SK-N-SH (cell line): ENCODE results near the gene EFCAB6. TPM values are rescaled to one million over a fixed set of nuclear protein-coding genes. Genes with fewer than 3 reads are reported as not detected.

ENCODE experiments used
- CTCF ChIA-PET: fragments of 300-600, 350-600 bp; formaldehyde crosslinking; extraction: SDS; loops from one replicate; lab custom pipeline; 2021; lab: Yijun Ruan, JAX
- POLR2A ChIA-PET: fragments of 350-600 bp; sonication (Branson Sonifier 250); formaldehyde crosslinking; extraction: SDS; loops from one replicate; lab custom pipeline; 2020; ENCODE audit warnings: antibody characterized with exemption, inconsistent platforms; lab: Yijun Ruan, JAX
- DNase-seq: peaks from one replicate; pipeline ENCODE4 v3.0.0; 2012
- H2AFZ ChIP-seq: fragments of 200-600 bp; sonication (generic); 2 replicates; pipeline ENCODE4 v1.8.1; 2016; ENCODE audit warnings: antibody characterized with exemption, mild to moderate bottlenecking, low read depth
- H3F3A ChIP-seq: fragments of 200-600 bp; sonication (generic); replicated peaks from 2 replicates; pipeline ENCODE3; 2016; ENCODE audit warnings: antibody characterized with exemption, mild to moderate bottlenecking; ENCODE audit not compliant: insufficient read depth
- H3K27ac ChIP-seq, 2 experiments: fragments of 200-500 bp in 1 of 2; fragments of 200-600 bp in 1 of 2; sonication (Bioruptor generic) in 1 of 2; sonication (generic), shearing (Covaris generic) in 1 of 2; 2 replicates each; pipeline versions ENCODE4 v1.5.1 to v1.6.1; 2014 to 2016; ENCODE audit warnings: low read depth in 2 of 2, inconsistent platforms in 1 of 2, low read length in 1 of 2, mild to moderate bottlenecking in 1 of 2, mixed read lengths in 1 of 2
- H3K27me3 ChIP-seq: fragments of 200-600 bp; sonication (generic), shearing (Covaris generic); 2 replicates; pipeline ENCODE4 v1.6.1; 2016; ENCODE audit warnings: mixed run types; ENCODE audit not compliant: insufficient read depth
- H3K36me3 ChIP-seq, 2 experiments: fragments of 200-500 bp in 1 of 2; fragments of 200-600 bp in 1 of 2; sonication (Bioruptor generic) in 1 of 2; sonication (generic) in 1 of 2; replicated peaks in 1 of 2; 2 replicates each; pipeline versions ENCODE3 to v1.5.1; 2014 to 2016; ENCODE audit warnings: low read length in 1 of 2, mild to moderate bottlenecking in 1 of 2; ENCODE audit not compliant: insufficient read depth in 2 of 2, control insufficient read depth in 1 of 2
- H3K4me1 ChIP-seq, 2 experiments: fragments of 200-500 bp in 1 of 2; fragments of 200-600 bp in 1 of 2; sonication (Bioruptor generic) in 1 of 2; sonication (generic), shearing (Covaris generic) in 1 of 2; 2 replicates each; pipeline versions ENCODE4 v1.5.1 to v1.6.1; 2014 to 2016; ENCODE audit warnings: low read depth in 1 of 2, low read length in 1 of 2, mixed run types in 1 of 2; ENCODE audit not compliant: insufficient read depth in 2 of 2, control insufficient read depth in 1 of 2
- H3K4me2 ChIP-seq: fragments of 200-600 bp; sonication (generic), shearing (Covaris generic); 2 replicates; pipeline ENCODE4 v1.6.1; 2017; ENCODE audit warnings: mixed run types
- H3K4me3 ChIP-seq, 2 experiments: fragments of 200-500 bp in 1 of 2; fragments of 200-600 bp in 1 of 2; sonication (Bioruptor generic) in 1 of 2; sonication (generic), shearing (Covaris generic) in 1 of 2; 2 replicates each; pipeline versions ENCODE4 v1.5.1 to v1.8.1; 2014 to 2016; ENCODE audit warnings: low read depth in 2 of 2, inconsistent platforms in 1 of 2, low read length in 1 of 2, mild to moderate bottlenecking in 1 of 2, mixed read lengths in 1 of 2, moderate library complexity in 1 of 2
- H3K79me2 ChIP-seq: fragments of 200-600 bp; sonication (generic); 2 replicates; pipeline ENCODE4 v1.8.1; 2017; ENCODE audit warnings: mild to moderate bottlenecking; ENCODE audit not compliant: insufficient read depth
- H3K9ac ChIP-seq: fragments of 200-600 bp; sonication (generic); 2 replicates; pipeline ENCODE4 v1.6.1; 2017; ENCODE audit warnings: mixed run types
- H3K9me2 ChIP-seq: fragments of 200-600 bp; sonication (generic); 2 replicates; pipeline ENCODE4 v1.6.1; 2017; ENCODE audit warnings: mixed run types
- H3K9me3 ChIP-seq: fragments of 200-600 bp; sonication (generic); 2 replicates; pipeline ENCODE4 v1.6.1; 2017; ENCODE audit warnings: mixed run types, mild to moderate bottlenecking, moderate library complexity
- H4K20me1 ChIP-seq: fragments of 200-600 bp; sonication (generic); 2 replicates; pipeline ENCODE4 v1.6.1; 2017; ENCODE audit warnings: mild to moderate bottlenecking, mixed run types; ENCODE audit not compliant: insufficient read depth
- EZH2phosphoT487 ChIP-seq: fragments of 200-600 bp; sonication (generic); IDR thresholded peaks from 2 replicates; pipeline ENCODE4 v1.6.1; 2017; ENCODE audit warnings: low read depth, mixed run types, mild to moderate bottlenecking, antibody characterized with exemption, moderate library complexity, borderline replicate concordance
- FOSL2 ChIP-seq: IDR thresholded peaks from 2 replicates; pipeline ENCODE4 v1.4.0; 2012; ENCODE audit warnings: low read depth, mild to moderate bottlenecking, moderate library complexity, borderline replicate concordance
- FOXJ3 ChIP-seq: sonication (generic); formaldehyde crosslinking; IDR thresholded peaks from 2 replicates; pipeline ENCODE4 v1.5.1; 2020; ENCODE audit warnings: mild to moderate bottlenecking, missing genetic modification reagents
- FOXM1 ChIP-seq: IDR thresholded peaks from 2 replicates; pipeline ENCODE4 v1.4.0; 2012; ENCODE audit warnings: low read depth, mild to moderate bottlenecking
- GABPA ChIP-seq: IDR thresholded peaks from 2 replicates; pipeline ENCODE4 v1.4.0; 2012; ENCODE audit warnings: low read depth, mild to moderate bottlenecking
- GATA2 ChIP-seq: sonication (generic); formaldehyde crosslinking; IDR thresholded peaks from 2 replicates; pipeline ENCODE4 v1.5.0; 2020; ENCODE audit warnings: mild to moderate bottlenecking, missing genetic modification reagents
- JUND ChIP-seq: IDR thresholded peaks from 2 replicates; pipeline ENCODE4 v1.4.0; 2012
- MXI1 ChIP-seq: IDR thresholded peaks from 2 replicates; pipeline ENCODE4 v1.6.1; 2012; ENCODE audit warnings: mild to moderate bottlenecking, low read depth, low read length, improper control_type of control experiment
- NFIC ChIP-seq: IDR thresholded peaks from 2 replicates; pipeline ENCODE4 v1.4.0; 2012; ENCODE audit warnings: borderline replicate concordance
- POLR2AphosphoS5 ChIP-seq: IDR thresholded peaks from 2 replicates; pipeline ENCODE4 v1.6.1; 2012; ENCODE audit warnings: low read depth, low read length
- RCOR1 ChIP-seq: fragments of 150-350 bp; IDR thresholded peaks from 2 replicates; pipeline ENCODE4 v1.6.1; 2017; ENCODE audit warnings: antibody characterized with exemption, low read length
- SIN3A ChIP-seq: IDR thresholded peaks from 2 replicates; pipeline ENCODE4 v1.6.1; 2012; ENCODE audit warnings: low read depth, mild to moderate bottlenecking, low read length, moderate library complexity, borderline replicate concordance
- TAF1 ChIP-seq: IDR thresholded peaks from 2 replicates; pipeline ENCODE4 v1.6.1; 2012; ENCODE audit warnings: low read depth, mild to moderate bottlenecking, low read length, moderate library complexity, borderline replicate concordance
- YY1 ChIP-seq: IDR thresholded peaks from 2 replicates; pipeline ENCODE4 v1.4.0; 2012; ENCODE audit warnings: low read depth, mild to moderate bottlenecking
- WGBS: methylation state at CpG from one replicate; pipeline ENCODE4 v1.1.6; 2017; ENCODE audit warnings: low lambda C conversion rate; 5-methylcytosine and 5-hydroxymethylcytosine counted together
- polyA plus RNA-seq, 3 experiments: library from polyadenylated mRNA; depleted of rRNA; stranded (reverse); fragments of >200 nt; gene quantifications; 2 replicates each; pipeline ENCODE4 v1.2.3, GENCODE V29; 2012
- TF ChIP-seq, protein P1 (sequence below): fragments of 150-350 bp; IDR thresholded peaks from 2 replicates; pipeline ENCODE4 v1.6.1; 2016; ENCODE audit warnings: mild to moderate bottlenecking, low read depth, low read length
- TF ChIP-seq, protein P2 (sequence below): IDR thresholded peaks from 2 replicates; pipeline ENCODE4 v1.4.0; 2012; ENCODE audit warnings: low read depth, borderline replicate concordance
- TF ChIP-seq, protein P3 (sequence below): IDR thresholded peaks from 2 replicates; pipeline ENCODE4; 2012
- TF ChIP-seq, protein P4 (sequence below): fragments of 200-600 bp; sonication (generic); IDR thresholded peaks from 2 replicates; pipeline ENCODE4 v1.6.1; 2017; ENCODE audit warnings: antibody characterized with exemption, mild to moderate bottlenecking, moderate library complexity
- TF ChIP-seq, protein P5 (sequence below): fragments of 150-350 bp; IDR thresholded peaks from 2 replicates; pipeline ENCODE4 v1.6.1; 2017; ENCODE audit warnings: antibody characterized with exemption, low read length, low read depth, borderline replicate concordance

Gene EFCAB6
- polyA plus RNA-seq, 1 of the 3 experiments (the other 2 are of a cell fraction) = 0.46 TPM

DNA sequence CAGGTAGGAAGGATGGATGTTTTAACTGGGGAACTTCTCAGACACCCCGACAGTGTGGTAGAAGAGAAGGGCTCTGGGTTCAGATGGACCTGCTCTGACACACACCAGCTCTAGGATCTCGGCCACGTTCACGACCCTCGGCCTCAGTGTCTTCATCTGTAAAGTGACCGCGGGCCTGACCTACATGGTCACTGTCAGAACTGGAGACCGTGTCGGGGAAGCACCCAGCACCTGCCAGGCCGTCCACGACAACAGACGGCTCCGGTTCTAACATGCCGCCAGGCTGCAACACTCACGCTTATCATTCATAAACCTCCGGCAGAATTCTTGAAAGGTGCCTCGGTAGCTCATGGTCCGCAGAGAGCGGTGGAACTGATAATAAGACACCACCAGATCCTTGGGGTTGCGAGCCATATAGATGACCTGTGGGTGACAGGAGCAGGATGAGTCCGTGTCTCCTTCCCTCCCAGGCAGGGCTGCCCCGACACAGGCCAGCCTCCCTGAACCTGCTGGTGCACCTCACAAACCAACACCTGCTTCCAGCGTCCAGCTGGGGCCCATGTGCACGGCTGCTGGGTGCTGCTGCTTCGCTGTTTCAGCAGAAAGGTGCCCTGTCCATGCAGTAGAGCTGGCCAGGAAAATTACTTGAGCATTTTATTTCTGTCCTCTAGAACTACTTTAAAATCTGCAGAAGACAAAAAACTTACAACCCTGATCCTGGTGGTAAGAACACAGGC lies 26.6 kb upstream of the EFCAB6 start:
- H3K9ac ChIP-seq = no peak overlapping the region
- H3K79me2 ChIP-seq = no peaks in the 10 kb centered on the region
- H3K4me2 ChIP-seq = no peak overlapping the region
- CTCF ChIA-PET = interaction anchor here (1.0 kb wide), 2 partner anchors 11 to 13 kb away, joined by 3 read pairs; no protein-coding TSS in a partner anchor
- no peaks in the 10 kb centered on the region for H3F3A ChIP-seq
- H3K27ac ChIP-seq = no peak overlapping the region
- TF ChIP-seq GATA2 = no peak
- TF ChIP-seq, protein P1, sequence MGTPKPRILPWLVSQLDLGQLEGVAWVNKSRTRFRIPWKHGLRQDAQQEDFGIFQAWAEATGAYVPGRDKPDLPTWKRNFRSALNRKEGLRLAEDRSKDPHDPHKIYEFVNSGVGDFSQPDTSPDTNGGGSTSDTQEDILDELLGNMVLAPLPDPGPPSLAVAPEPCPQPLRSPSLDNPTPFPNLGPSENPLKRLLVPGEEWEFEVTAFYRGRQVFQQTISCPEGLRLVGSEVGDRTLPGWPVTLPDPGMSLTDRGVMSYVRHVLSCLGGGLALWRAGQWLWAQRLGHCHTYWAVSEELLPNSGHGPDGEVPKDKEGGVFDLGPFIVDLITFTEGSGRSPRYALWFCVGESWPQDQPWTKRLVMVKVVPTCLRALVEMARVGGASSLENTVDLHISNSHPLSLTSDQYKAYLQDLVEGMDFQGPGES = no peak
- no peak for TF ChIP-seq TAF1
- TF ChIP-seq GABPA = no peak
- no peak for TF ChIP-seq YY1
- TF ChIP-seq EZH2phosphoT487 = no peak
- TF ChIP-seq, protein P2, sequence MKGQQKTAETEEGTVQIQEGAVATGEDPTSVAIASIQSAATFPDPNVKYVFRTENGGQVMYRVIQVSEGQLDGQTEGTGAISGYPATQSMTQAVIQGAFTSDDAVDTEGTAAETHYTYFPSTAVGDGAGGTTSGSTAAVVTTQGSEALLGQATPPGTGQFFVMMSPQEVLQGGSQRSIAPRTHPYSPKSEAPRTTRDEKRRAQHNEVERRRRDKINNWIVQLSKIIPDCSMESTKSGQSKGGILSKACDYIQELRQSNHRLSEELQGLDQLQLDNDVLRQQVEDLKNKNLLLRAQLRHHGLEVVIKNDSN = no peak
- TF ChIP-seq MXI1 = no peak
- no peak for TF ChIP-seq FOXM1
- no peak for TF ChIP-seq SIN3A
- TF ChIP-seq FOXJ3 (CRISPR knock-in tag) = no peak
- TF ChIP-seq, protein P3, sequence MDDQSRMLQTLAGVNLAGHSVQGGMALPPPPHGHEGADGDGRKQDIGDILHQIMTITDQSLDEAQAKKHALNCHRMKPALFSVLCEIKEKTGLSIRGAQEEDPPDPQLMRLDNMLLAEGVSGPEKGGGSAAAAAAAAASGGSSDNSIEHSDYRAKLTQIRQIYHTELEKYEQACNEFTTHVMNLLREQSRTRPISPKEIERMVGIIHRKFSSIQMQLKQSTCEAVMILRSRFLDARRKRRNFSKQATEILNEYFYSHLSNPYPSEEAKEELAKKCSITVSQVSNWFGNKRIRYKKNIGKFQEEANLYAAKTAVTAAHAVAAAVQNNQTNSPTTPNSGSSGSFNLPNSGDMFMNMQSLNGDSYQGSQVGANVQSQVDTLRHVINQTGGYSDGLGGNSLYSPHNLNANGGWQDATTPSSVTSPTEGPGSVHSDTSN = no peak
- TF ChIP-seq RCOR1 = no peak
- TF ChIP-seq JUND = no peak
- TF ChIP-seq, all 33 proteins: peak for 0
- DNase-seq = no peak
- POLR2A ChIA-PET = no interaction called here
- no peak overlapping the region for H3K4me3 ChIP-seq
- no peaks in the 10 kb centered on the region for H3K9me2 ChIP-seq
- H3K27me3 ChIP-seq = no peaks in the 10 kb centered on the region
- 98% methylated on average over 7 of the region's 25 CpGs for WGBS
- no peaks in the 10 kb centered on the region for H3K36me3 ChIP-seq
- H3K4me1 ChIP-seq = peaks cover 0 to 9% of the 10 kb centered on the region in 2 experiments; a peak in 1 of 4 replicates
- H4K20me1 ChIP-seq = no peaks in the 10 kb centered on the region
- no peak overlapping the region for H2AFZ ChIP-seq
- H3K9me3 ChIP-seq = no peaks in the 10 kb centered on the region

DNA sequence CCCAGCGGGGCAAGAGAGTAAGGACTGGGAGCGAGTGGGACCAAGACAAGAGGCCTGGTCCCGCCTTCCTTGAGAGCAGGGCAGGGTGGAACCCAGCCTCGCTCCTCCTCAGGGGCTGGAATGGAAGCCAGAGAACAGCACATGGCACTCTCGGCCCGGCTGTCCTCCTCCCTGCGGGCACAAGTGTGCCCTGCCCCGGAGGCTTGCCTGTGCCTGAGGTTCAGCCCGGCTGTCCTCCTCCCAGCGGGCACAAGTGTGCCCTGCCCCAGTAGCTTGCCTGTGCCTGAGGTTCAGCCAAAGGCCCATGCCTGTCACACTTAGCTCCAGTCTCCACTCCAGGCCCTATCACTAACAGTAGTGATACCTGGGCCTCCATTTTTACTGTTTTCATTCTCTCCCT lies 26.1 kb upstream of the EFCAB6 start:
- TF ChIP-seq, protein P4, sequence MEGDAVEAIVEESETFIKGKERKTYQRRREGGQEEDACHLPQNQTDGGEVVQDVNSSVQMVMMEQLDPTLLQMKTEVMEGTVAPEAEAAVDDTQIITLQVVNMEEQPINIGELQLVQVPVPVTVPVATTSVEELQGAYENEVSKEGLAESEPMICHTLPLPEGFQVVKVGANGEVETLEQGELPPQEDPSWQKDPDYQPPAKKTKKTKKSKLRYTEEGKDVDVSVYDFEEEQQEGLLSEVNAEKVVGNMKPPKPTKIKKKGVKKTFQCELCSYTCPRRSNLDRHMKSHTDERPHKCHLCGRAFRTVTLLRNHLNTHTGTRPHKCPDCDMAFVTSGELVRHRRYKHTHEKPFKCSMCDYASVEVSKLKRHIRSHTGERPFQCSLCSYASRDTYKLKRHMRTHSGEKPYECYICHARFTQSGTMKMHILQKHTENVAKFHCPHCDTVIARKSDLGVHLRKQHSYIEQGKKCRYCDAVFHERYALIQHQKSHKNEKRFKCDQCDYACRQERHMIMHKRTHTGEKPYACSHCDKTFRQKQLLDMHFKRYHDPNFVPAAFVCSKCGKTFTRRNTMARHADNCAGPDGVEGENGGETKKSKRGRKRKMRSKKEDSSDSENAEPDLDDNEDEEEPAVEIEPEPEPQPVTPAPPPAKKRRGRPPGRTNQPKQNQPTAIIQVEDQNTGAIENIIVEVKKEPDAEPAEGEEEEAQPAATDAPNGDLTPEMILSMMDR = no peak
- TF ChIP-seq TAF1 (no peak), NFIC (no peak), YY1 (no peak), FOSL2 (no peak), SIN3A (no peak), EZH2phosphoT487 (no peak), POLR2AphosphoS5 (no peak)
- TF ChIP-seq, protein P5, sequence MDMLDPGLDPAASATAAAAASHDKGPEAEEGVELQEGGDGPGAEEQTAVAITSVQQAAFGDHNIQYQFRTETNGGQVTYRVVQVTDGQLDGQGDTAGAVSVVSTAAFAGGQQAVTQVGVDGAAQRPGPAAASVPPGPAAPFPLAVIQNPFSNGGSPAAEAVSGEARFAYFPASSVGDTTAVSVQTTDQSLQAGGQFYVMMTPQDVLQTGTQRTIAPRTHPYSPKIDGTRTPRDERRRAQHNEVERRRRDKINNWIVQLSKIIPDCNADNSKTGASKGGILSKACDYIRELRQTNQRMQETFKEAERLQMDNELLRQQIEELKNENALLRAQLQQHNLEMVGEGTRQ = no peak
- TF ChIP-seq, protein P3 = no peak
- TF ChIP-seq, all 33 proteins: peak for 0
- DNase-seq = no peak
- ChIA-PET POLR2A (no interaction called here), CTCF (interaction anchor here (1.0 kb wide), 1 partner anchor 11 kb away, joined by 3 read pairs; no protein-coding TSS in a partner anchor)
- H3K9me3 ChIP-seq = no peaks in the 10 kb centered on the region
- no peak overlapping the region for H3K27ac ChIP-seq
- H2AFZ ChIP-seq = no peak overlapping the region
- peaks cover 0 to 4% of the 10 kb centered on the region in 2 experiments; a peak in 1 of 4 replicates for H3K4me1 ChIP-seq
- H3K36me3 ChIP-seq = no peaks in the 10 kb centered on the region
- H3F3A ChIP-seq = no peaks in the 10 kb centered on the region
- no peaks in the 10 kb centered on the region for H3K9me2 ChIP-seq
- H3K4me3 ChIP-seq = no peak overlapping the region
- H3K27me3 ChIP-seq = no peaks in the 10 kb centered on the region
- no peak overlapping the region for H3K4me2 ChIP-seq
- no peaks in the 10 kb centered on the region for H3K79me2 ChIP-seq
- no peaks in the 10 kb centered on the region for H4K20me1 ChIP-seq
- 83% methylated on average over 1 of the region's 10 CpGs for WGBS
- no peak overlapping the region for H3K9ac ChIP-seq
